Astrocyte of the spinal cord (primary cell): ENCODE measurements around the gene UHRF2.
"Not testable (repeated sequence)": the region's sequence is repeated elsewhere in the genome, so short reads cannot be mapped to it uniquely, and the experiment has no call there.

ENCODE experiments used
- DNase-seq: peaks from one replicate; pipeline ENCODE4 v3.0.0; 2011; ENCODE audit warnings: low read depth, low spot score
- H3K4me3 ChIP-seq: 2 replicates; pipeline ENCODE4 v1.5.1; 2011; ENCODE audit warnings: low read depth, mild to moderate bottlenecking, low read length, moderate library complexity
- CTCF ChIP-seq: IDR thresholded peaks from 2 replicates; pipeline ENCODE4 v1.5.1; 2012; ENCODE audit warnings: low read depth, mild to moderate bottlenecking, low read length, inconsistent platforms
- in situ Hi-C: cut with HindIII; loops from 2 replicates; pipeline ENCODE4 v1.10.0; 2017; ENCODE audit warnings: low sequenced_read_pairs

The UHRF2 gene

DNA sequence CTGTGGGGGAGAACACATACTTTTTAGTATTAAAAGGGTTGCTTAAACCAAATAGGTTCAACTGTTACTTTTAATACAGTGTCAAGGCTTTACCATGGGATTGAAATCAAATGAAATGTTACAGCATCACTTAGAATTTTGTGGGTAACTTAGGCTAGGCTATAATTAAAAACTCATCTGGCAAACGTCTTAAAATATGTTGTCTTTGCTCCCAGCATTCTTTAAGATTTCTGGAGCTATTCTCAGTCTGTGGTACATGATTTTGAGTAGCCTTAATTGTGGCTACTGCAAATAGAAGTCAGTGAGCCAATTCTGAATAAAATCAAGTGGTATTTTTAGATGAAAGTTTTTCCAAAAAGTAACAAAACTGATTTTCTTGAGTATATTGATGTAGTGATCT, 30.7 kb downstream of the UHRF2 start:
- TF ChIP-seq CTCF: no peak
- no peak for DNase-seq
- in situ Hi-C loops: no loop called here
- no peak overlapping the region for H3K4me3 ChIP-seq

GRCh38 chr9:6444128-6444527, 31.1 kb downstream of the UHRF2 start:
- in situ Hi-C loops: no loop called here
- DNase-seq: no peak
- no peak for TF ChIP-seq CTCF
- H3K4me3 ChIP-seq: no peak overlapping the region

DNA sequence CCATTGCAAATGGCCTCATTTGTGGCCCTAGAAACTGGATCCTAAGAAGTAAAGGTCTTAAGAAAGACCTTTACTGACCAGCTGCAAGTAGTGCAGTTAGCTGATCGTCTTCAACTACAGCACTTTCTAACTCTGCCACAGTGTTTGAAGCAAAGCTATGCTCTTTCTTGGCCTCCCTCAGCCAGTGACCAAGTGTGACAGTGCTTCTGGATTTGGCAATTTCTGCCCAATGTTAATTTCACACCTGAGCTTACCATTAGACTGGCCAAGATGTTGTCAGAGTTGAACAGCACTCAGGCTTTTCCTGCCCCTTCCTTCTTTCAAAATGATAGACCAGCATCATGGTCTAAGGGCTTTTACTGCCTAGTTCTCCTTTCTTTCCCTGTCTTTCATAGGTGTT, 36.1 kb downstream of the UHRF2 start:
- no peak overlapping the region for H3K4me3 ChIP-seq
- no peak for TF ChIP-seq CTCF
- in situ Hi-C loops: no loop called here
- DNase-seq: no peak

DNA sequence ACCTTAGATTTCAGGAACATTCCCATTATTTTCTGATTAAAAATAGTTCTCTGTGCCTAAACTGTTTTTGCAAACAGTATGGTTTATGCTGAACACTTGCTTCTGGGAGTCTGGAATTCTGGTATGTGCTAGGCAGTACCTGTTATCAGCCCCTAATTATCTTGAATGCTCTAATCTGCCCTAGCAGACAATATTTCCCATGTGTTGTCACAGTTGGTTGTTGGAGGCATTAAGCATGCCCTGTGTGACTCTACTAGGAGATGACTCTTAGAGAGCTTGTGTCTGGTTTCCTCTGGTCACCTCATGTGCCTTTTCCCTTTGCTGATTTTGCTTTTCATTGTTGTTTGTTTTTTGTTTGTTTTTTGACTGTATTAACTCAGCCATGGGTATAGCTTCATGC, 36.6 kb downstream of the UHRF2 start:
- in situ Hi-C loops: no loop called here
- no peak for DNase-seq
- no peak overlapping the region for H3K4me3 ChIP-seq
- no peak for TF ChIP-seq CTCF

DNA sequence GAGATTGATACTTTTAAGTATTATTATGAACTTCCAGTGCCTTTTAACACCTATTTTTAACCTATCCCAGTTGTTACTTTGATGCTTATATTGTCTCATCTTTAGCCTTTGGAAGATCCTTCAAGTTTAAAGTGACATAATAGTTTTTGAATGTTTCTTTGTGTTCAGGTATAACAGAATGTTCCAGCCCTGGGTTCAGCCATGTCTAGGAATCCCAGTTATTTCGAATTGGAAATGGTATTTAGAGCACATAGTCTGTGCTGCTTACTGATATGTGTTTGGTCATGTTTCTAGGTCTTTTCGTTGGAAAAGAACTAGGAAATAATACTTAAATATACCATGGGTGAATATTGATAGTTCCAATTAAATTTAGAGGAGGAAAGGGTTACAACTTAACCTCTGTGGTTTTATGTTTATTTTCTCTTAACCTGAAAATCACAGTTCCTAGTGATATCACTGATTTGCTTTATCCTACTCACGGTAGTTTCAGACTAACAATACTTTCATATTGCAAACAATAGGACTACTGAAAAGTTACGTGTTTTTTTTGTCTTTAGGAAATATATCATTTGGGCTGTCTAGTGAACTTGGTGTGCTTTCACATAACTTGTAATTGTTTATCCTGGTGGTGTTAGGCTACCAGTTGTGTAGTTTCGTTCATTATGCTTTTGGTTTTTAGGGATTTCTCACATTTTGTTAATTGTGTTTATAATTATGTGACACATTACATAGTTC, 37.8 kb downstream of the UHRF2 start:
- no peak for TF ChIP-seq CTCF
- no peak overlapping the region for H3K4me3 ChIP-seq
- no peak for DNase-seq
- in situ Hi-C loops: no loop called here

GRCh38 chr9:6455292-6455691, 42.3 kb downstream of the UHRF2 start:
- DNase-seq, H3K4me3 ChIP-seq, in situ Hi-C loops: not testable (repeated sequence)

GRCh38 chr9:6458704-6459103, 45.7 kb downstream of the UHRF2 start:
- DNase-seq, H3K4me3 ChIP-seq, in situ Hi-C loops: not testable (repeated sequence)

- in situ Hi-C loops: no loop called here
- no peak for TF ChIP-seq CTCF
- no peak overlapping the region for H3K4me3 ChIP-seq
- DNase-seq: no peak
These were observed 46.7 kb downstream of the UHRF2 start for GRCh38 chr9:6459718-6460117.
